Measurements from ENCODE around the gene ZCWPW1.
"Not testable (repeated sequence)": the region's sequence is repeated elsewhere in the genome, so short reads cannot be mapped to it uniquely, and the experiment has no call there.

Gene ZCWPW1

DNA sequence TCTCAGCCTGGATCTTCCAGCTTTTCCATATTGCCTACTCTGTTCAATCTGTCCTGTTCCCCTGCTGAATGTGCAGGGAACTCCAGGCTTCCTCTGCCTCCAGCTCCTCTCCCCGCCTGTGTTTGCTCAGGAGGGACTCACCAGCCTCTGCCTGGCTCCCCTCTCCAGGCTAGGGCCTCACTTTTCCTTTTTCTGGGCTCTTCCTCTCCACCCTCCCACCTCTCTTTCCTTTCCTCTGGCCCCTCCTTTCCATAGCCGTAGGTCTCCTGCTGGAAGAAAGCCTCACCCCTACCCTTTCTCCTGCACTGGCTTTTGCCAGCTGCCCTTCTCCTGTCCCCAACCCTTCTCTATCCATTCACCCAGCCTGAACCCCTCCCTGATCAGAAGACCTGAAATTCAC, 30.3 kb downstream of the ZCWPW1 start:
- DNase-seq = no peak

- DNase-seq = no peak
Observed at GRCh38 chr7:100397315-100398081, 31.0 kb downstream of the ZCWPW1 start.

DNA sequence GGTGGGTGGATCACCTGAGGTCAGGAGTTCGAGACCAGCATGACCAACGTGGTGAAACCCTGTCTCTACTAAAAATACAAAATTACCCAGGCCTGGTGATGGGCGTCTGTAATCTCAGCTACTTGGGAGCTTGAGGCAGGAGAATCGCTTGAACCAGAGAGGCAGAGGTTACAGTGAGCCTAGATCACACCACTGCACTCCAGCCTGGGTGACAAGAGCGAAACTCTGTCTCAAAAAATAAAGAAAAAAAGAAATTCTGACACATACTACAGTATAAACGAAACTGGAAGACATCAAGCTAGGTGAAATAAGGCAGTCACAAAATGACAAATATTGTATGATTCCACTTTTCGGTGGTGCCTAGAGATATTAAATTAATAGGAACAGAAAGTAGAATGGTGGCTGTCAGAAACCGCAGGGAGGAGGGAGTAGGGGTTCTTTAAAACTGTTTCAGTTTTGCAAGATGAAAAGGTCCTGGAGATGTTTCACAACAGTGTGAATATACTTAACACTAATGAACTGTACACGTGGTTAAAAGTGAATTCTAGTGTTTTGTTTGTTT, 32.0 kb downstream of the ZCWPW1 start:
- no peak for DNase-seq

DNA sequence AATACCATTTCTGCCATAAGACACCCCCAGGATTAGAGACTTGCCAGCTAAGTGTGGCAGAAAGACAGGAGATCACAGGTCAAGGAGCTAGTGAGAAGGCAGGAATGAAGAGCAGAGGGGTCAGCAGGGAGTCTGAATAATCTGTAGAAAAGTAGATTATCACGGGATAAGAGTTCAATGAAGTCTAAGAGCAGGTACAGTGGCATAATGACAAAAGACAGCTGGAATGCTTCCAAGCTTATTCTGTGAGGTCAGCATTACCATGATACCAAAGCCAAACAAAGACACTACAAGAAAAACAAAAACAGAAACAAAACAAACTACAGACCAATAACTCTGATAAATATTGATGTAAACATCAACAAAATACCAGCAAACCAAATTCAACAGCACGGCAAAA, 34.4 kb downstream of the ZCWPW1 start:
- DNase-seq = no peak

- DNase-seq = no peak
Observed at GRCh38 chr7:100393233-100393905, 35.1 kb downstream of the ZCWPW1 start.

DNA sequence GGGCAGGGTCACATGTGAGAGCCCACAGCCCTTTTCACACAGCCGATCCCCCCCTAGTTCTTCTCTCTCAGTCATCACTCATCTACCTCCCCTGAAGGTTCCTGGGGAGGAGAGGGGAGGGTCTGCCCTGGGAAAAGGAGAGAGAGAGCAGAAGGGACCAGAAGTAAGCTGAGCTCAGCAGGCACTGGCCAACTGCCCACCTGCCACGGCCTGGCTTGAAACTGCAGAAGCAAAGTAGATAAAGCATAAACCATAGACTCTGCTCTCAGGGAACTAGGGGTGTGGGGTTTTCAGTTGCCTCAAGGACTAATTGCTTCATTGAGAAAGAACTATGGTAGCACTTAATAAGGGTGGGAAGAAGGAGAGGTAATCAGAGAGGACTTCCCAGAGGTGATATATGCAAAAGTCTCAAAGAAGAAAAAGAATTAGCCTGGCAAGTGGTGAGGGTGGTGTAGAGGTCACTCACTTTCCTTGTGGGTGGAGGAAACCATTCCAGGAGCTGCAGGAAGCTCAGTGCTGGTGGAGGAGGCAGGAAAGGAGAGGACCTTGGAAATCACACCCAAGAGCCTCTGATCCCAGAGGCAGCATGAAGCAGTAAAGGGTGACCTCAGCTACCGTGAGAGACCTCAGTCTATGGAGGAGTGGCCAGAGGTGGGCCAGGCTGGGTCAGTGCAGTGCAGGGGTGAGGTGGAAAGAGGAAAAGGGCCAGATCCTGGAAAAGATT, 38.1 kb downstream of the ZCWPW1 start:
- DNase-seq = no peak

- DNase-seq = no peak
Observed at GRCh38 chr7:100389437-100390088, 38.9 kb downstream of the ZCWPW1 start.

GRCh38 chr7:100387695-100388094, 40.8 kb downstream of the ZCWPW1 start:
- no peak for DNase-seq

- no peak for DNase-seq
Observed at GRCh38 chr7:100386940-100387339, 41.6 kb downstream of the ZCWPW1 start.

- DNase-seq = no peak
Observed at GRCh38 chr7:100384628-100385294, 43.7 kb downstream of the ZCWPW1 start.

DNA sequence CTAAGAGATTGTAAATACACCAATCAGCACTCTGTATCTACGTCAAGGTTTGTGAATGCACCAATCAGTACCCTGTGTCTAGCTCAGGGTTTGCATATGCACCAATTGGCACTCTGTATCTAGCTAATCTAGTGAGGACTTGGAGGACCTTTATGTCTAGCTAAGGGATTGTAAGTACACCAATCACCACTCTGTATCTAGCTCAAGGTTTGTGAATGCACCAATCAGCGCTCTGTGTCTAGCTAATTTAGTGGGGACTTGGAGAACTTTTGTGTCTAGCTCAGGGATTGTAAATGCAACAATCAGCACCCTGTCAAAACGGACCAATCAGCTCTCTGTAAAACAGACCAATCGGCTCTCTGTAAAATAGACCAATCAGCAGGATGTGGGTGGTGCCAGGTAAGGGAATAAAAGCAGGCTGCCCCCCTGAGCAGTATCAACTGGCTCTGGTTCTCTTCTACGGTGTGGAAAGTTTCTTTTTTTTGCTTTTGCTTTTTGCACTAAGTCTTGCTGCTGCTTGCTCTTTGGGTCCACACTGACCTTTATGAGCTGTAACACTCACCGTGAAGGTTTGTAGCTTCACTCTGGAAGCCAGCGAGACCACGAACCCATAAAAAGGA, 46.2 kb downstream of the ZCWPW1 start:
- DNase-seq = not testable (repeated sequence)

DNA sequence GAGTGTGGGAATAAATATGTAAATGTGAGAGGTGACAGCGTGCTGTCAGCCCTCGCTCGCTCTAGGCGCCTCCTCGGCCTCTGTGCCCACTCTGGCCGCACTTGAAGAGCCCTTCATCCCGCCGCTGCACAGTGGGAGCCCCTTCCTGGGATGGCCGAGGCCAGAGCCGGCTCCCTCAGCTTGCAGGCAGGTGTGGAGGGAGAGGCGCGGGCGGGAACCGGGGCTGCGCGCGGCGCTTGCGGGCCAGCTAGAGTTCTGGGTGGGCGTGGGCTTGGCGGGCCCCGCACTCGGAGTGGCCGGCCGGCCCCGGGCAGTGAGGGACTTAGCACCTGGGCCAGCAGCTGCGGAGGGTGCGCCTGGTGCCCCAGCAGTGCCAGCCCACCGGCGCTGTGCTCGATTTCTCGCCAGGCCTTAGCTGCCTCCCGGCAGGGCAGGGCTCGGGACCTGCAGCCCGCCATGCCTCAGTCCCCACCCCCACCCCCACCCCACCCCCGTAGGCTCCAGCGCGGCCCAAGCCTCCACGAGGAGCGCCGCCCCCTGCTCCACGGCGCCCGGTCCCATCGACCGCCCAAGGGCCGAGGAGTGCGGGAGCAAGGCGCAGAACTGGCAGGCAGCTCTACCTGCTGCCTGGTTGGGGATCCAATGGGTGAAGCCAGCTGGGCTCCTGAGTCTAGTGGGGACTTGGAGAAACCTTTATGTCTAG, 46.8 kb downstream of the ZCWPW1 start:
- not testable (repeated sequence) for DNase-seq

DNA sequence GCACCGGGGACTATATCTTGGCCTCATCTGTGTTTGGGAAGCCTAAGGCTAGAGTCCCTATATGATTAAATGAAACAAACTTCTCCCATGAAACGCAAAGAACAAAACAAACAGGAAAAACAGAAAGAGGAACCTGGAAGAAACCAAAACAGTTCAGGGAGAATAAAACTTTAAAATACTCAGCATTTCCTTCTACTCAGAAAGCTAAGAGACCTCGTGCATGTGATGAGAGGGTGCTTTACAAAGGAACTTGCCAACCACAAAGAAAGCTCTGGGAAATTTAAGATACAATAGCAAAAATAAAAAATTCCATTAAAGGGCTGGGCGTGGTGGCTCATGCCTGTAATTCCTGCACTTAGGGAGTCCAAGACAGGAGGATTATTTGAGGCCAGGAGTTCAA, 48.3 kb downstream of the ZCWPW1 start:
- DNase-seq = no peak

DNA sequence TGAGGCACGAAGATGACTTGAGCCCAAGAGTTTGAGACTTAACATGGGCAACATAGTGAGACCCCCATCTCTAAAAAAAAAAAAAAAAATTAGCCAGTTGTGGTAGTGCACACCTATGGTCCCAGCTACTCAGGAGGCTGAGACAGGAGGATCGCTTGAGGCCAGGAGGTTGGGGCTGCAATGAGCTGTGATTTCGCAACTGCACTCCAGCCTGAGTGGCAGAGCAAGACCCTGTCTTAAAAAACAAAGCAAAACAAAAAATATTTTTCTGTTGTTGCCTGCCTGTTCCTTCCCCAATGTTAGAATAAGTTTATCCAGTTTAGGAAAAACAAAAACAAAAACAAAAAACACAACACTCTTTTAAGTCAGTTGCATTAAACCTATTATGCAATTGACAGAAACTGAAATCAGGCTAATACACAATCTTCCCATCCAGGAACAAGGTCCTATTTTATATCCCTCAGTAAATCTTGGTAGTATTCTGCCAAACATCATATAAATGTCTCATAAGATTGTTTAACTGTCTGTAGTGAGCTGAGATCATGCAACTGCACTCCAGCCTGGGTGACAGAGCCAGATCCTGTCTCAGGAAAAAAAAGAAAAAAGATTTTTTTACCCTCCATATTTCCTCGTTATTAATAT, 50.3 kb downstream of the ZCWPW1 start:
- DNase-seq = no peak

DNA sequence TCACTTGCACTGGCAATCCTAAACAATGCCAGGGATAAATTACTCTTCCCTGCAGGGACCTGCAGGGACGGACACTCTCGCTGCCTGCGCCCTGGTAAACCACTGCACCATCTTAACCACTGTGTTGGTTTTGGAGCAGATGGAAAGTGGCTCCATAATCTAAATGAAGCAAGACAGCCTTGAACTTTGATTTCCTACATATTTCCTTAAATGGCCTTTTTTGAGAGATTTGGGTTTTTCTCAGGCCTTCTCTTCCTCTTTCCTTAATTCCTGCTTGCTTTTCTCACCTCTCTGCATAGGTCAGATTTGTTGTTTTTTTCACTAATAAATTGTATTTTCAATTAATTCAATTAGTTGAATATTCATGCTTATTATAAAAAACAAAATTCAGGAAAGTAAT, 52.4 kb downstream of the ZCWPW1 start:
- DNase-seq = no peak

GRCh38 chr7:100374601-100375000, 53.9 kb downstream of the ZCWPW1 start:
- DNase-seq = no peak

DNA sequence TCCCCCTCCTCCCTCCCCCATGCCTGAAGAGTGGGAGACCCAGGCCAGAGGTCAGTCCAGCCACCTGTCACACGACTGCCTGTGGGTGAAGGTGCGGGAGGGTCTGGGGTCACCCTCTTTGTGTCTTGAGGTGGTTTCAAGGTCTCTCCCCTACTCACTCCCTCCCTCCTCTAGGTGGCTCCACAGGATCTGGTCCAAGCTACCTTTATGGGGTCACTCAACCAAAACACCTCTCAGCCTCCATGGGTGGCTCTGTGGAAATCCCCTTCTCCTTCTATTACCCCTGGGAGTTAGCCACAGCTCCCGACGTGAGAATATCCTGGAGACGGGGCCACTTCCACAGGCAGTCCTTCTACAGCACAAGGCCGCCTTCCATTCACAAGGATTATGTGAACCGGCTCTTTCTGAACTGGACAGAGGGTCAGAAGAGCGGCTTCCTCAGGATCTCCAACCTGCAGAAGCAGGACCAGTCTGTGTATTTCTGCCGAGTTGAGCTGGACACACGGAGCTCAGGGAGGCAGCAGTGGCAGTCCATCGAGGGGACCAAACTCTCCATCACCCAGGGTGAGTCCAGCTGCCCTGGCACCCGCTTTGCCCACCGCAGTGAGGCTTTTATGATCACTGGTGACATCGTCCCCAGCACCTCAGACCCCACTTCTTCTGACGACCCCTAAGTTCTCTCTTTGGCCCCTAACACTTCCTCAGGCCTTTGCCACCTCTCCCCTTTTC, 54.5 kb downstream of the ZCWPW1 start:
- DNase-seq = not testable (repeated sequence)

DNA sequence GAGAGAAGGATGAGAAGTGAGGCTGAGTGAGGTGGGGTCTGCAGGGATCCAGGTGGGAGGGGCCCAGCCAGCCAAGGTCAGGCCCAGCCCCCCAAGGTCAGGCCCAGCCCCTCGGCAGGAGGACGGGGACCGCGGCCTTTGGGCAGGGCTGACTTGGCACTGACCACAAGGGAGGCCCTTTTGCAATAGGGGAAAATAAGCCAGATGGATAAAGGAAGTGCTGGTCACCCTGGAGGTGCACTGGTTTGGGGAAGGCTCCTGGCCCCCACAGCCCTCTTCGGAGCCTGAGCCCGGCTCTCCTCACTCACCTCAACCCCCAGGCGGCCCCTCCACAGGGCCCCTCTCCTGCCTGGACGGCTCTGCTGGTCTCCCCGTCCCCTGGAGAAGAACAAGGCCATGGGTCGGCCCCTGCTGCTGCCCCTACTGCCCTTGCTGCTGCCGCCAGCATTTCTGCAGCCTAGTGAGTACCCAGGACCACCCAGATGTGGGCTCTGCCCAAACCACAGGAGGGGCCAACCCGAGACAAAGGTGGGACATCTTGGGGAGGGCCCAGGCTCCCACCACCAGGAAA, 55.2 kb downstream of the ZCWPW1 start, which contains the start of gene PILRA:
TSS of gene PILRA (plus strand) at position 227 of the 571 bp plus-strand sequence. CDS start at position 397, 170 bp downstream.
- DNase-seq = no peak

GRCh38 chr7:100372694-100373093, 55.8 kb downstream of the ZCWPW1 start:
- DNase-seq = no peak

- DNase-seq = no peak
Observed at GRCh38 chr7:100372256-100372655, 56.2 kb downstream of the ZCWPW1 start.

All from COR-L47 (cell line).